Hippocampal formation (tissue), 2 donors: ENCODE results near the gene YBX1.
"Not testable (repeated sequence)": the region's sequence is repeated elsewhere in the genome, so short reads cannot be mapped to it uniquely, and the experiment has no call there.

Source experiments
- DNase-seq, 2 donors: peaks; one replicate each; lab custom pipeline; 2025; lab: John Stamatoyannopoulos, UW

Gene YBX1

GRCh38 chr1:42681741-42682483 is at the start of gene YBX1:
Gene YBX1, plus strand, starts transcription at chr1:42682418. Its CDS starts 148 bp downstream, at chr1:42682566.
- peak; percentile 96 to 98 for DNase-seq

GRCh38 chr1:42639116-42639515 is 43.1 kb upstream of the YBX1 start:
- no peak for DNase-seq

GRCh38 chr1:42646056-42646455 is 36.2 kb upstream of the YBX1 start:
- no peak for DNase-seq

- no peak for DNase-seq
These were observed 25.0 kb upstream of the YBX1 start for GRCh38 chr1:42657201-42657600.

GRCh38 chr1:42657981-42658876 is 24.0 kb upstream of the YBX1 start, which contains the start of gene PPIH:
Gene PPIH, plus strand, starts transcription at chr1:42658423. Its CDS starts 24 bp downstream, at chr1:42658447.
- DNase-seq: peak; percentile 88 to 89

GRCh38 chr1:42658877-42659337 is 23.3 kb upstream of the YBX1 start:
- DNase-seq: no peak

- no peak for DNase-seq
These were observed 21.2 kb upstream of the YBX1 start for GRCh38 chr1:42660907-42661500.

- no peak for DNase-seq
These were observed 12.3 kb upstream of the YBX1 start for GRCh38 chr1:42669936-42670335.

GRCh38 chr1:42670425-42670824 is 11.8 kb upstream of the YBX1 start:
- no peak for DNase-seq

- DNase-seq: no peak
These were observed 8.0 kb upstream of the YBX1 start for GRCh38 chr1:42674214-42674613.

- DNase-seq: no peak
These were observed 7.5 kb upstream of the YBX1 start for GRCh38 chr1:42674682-42675081.

GRCh38 chr1:42675467-42675866 is 6.8 kb upstream of the YBX1 start:
- DNase-seq: no peak

- no peak for DNase-seq
These were observed 5.6 kb upstream of the YBX1 start for GRCh38 chr1:42676534-42677087.

GRCh38 chr1:42679364-42679983 is 2.7 kb upstream of the YBX1 start:
- no peak for DNase-seq

- DNase-seq: no peak
These were observed 2.2 kb upstream of the YBX1 start for GRCh38 chr1:42680055-42680454.

- peak in 1 of 2 donors; percentile 31 for DNase-seq
These were observed 1.1 kb upstream of the YBX1 start for GRCh38 chr1:42680921-42681683.

- DNase-seq: not testable (repeated sequence)
These were observed 193 bp downstream of the YBX1 start for GRCh38 chr1:42682484-42682738.

GRCh38 chr1:42682739-42683531 is 717 bp downstream of the YBX1 start:
- DNase-seq: peak; percentile 32 to 41

- no peak for DNase-seq
These were observed 1.9 kb downstream of the YBX1 start for GRCh38 chr1:42684139-42684538.

GRCh38 chr1:42686418-42686817 is 4.2 kb downstream of the YBX1 start:
- no peak for DNase-seq
